Thyroid gland (tissue), 4 donors: ENCODE data around the gene OR4M1.
"Not testable (repeated sequence)": the region's sequence is repeated elsewhere in the genome, so short reads cannot be mapped to it uniquely, and the experiment has no call there.

Experiments
- CTCF ChIP-seq, 6 experiments: fragments of 200-600 bp in 3 of 6; fragments of 450-650 bp in 3 of 6; sonication (generic) in 3 of 6; IDR thresholded peaks; one replicate each; pipeline ENCODE4 v1.5.1; 2016 to 2019; ENCODE audit warnings: antibody characterized with exemption in 6 of 6, mild to moderate bottlenecking in 2 of 6, inconsistent platforms in 1 of 6, moderate library complexity in 1 of 6
- POLR2A ChIP-seq, 2 donors: fragments of 450-650 bp; IDR thresholded peaks; one replicate each; pipeline ENCODE4 v1.6.1; 2017; ENCODE audit warnings: antibody characterized with exemption in 2 of 2, mild to moderate bottlenecking in 2 of 2, moderate library complexity in 1 of 2

DNA sequence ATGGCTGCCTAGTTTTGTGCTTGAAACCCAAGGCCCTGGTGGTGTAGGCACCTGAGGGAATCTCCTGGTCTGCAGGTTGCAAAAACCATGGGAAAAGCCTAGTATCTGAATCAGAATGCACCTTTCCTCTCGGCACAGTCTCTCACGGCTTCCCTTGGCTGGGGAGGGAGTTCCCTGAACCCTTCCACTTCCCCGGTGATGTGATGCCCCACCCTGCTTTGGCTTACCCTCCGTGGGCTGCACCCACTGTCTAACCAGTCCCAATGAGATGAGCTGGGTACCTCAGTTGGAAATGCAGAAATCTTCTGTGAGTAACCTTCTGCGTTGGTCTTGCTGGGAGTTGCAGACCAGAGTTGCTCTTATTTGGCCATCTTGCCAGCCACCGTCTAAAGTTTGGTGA, 47.7 kb downstream of the OR4M1 start:
- not testable (repeated sequence) for TF ChIP-seq CTCF, POLR2A (IDR thresholded peaks at IDR 0.05)
